Measurements from ENCODE around the gene HOXC11.

Gene HOXC11

GRCh38 chr12:54016478-54016964 lies 43.6 kb downstream of the HOXC11 start:
- DNase-seq (ENCODE audit: low read depth): no peak
- no peak for TF ChIP-seq CTCF (IDR thresholded peaks at IDR 0.05; ENCODE audit: low read depth, low read length, missing control alignments)
- no peak overlapping the region for H3K4me3 ChIP-seq (ENCODE audit: low read depth, low read length)
- in situ Hi-C loops (cut with HindIII; ENCODE audit: low sequenced_read_pairs): no loop called here

- DNase-seq (ENCODE audit: low read depth): no peak
- in situ Hi-C loops (cut with HindIII; ENCODE audit: low sequenced_read_pairs): no loop called here
- TF ChIP-seq CTCF (IDR thresholded peaks at IDR 0.05; ENCODE audit: low read depth, low read length, missing control alignments): no peak
These were observed 44.3 kb downstream of the HOXC11 start for GRCh38 chr12:54017027-54017788.

GRCh38 chr12:54017878-54018467 lies 45.0 kb downstream of the HOXC11 start:
- DNase-seq (ENCODE audit: low read depth): no peak
- peak overlapping the region; percentile 16 for H3K4me3 ChIP-seq (ENCODE audit: low read depth, low read length)
- no peak for TF ChIP-seq CTCF (IDR thresholded peaks at IDR 0.05; ENCODE audit: low read depth, low read length, missing control alignments)
- in situ Hi-C loops (cut with HindIII; ENCODE audit: low sequenced_read_pairs): no loop called here

More at GRCh38 chr12:54017027-54017788, 44.3 kb downstream of the HOXC11 start:
- H3K4me3 ChIP-seq (ENCODE audit: low read depth, low read length): peak overlapping the region; percentile 16

GRCh38 chr12:54018468-54018984 lies 45.6 kb downstream of the HOXC11 start:
- DNase-seq (ENCODE audit: low read depth): no peak

GRCh38 chr12:54019091-54019811 lies 46.3 kb downstream of the HOXC11 start:
- DNase-seq (ENCODE audit: low read depth): no peak
- no peak for TF ChIP-seq CTCF (IDR thresholded peaks at IDR 0.05; ENCODE audit: low read depth, low read length, missing control alignments)
- no peak overlapping the region for H3K4me3 ChIP-seq (ENCODE audit: low read depth, low read length)
- in situ Hi-C loops (cut with HindIII; ENCODE audit: low sequenced_read_pairs): no loop called here

More at GRCh38 chr12:54018468-54018984, 45.6 kb downstream of the HOXC11 start:
- no peak for TF ChIP-seq CTCF (IDR thresholded peaks at IDR 0.05; ENCODE audit: low read depth, low read length, missing control alignments)
- H3K4me3 ChIP-seq (ENCODE audit: low read depth, low read length): no peak overlapping the region
- in situ Hi-C loops (cut with HindIII; ENCODE audit: low sequenced_read_pairs): no loop called here

GRCh38 chr12:54019924-54020590 lies 47.1 kb downstream of the HOXC11 start:
- in situ Hi-C loops (cut with HindIII; ENCODE audit: low sequenced_read_pairs): no loop called here
- DNase-seq (ENCODE audit: low read depth): no peak
- H3K4me3 ChIP-seq (ENCODE audit: low read depth, low read length): no peak overlapping the region
- TF ChIP-seq CTCF (IDR thresholded peaks at IDR 0.05; ENCODE audit: low read depth, low read length, missing control alignments): no peak

Measured in astrocyte of the cerebellum (primary cell).